H9 (cell line): ENCODE results near the gene GSG1L. TPM values are rescaled to one million over a fixed set of nuclear protein-coding genes. Genes with fewer than 3 reads are reported as not detected.

Source experiments
- DNase-seq: peaks from one replicate; pipeline ENCODE4 v3.0.0-alpha.2; 2017
- H2AFZ ChIP-seq: one replicate; pipeline ENCODE4 v1.6.1; 2013; ENCODE audit warnings: mild to moderate bottlenecking, low read length, control low read depth, moderate library complexity
- H2AK5ac ChIP-seq: 2 replicates; pipeline ENCODE4 v1.6.1; 2013; ENCODE audit warnings: low read length, control low read depth, mixed read lengths; ENCODE audit not compliant: insufficient read length
- H2BK120ac ChIP-seq: one replicate; pipeline ENCODE4 v1.6.1; 2013; ENCODE audit warnings: low read depth, mild to moderate bottlenecking, low read length, control low read depth, inconsistent platforms; ENCODE audit not compliant: poor library complexity, severe bottlenecking
- H2BK12ac ChIP-seq: 2 replicates; pipeline ENCODE4 v1.6.1; 2013; ENCODE audit warnings: low read length, control low read depth, mixed read lengths, low read depth; ENCODE audit not compliant: insufficient read length
- H2BK15ac ChIP-seq: 2 replicates; pipeline ENCODE4 v1.6.1; 2013; ENCODE audit warnings: low read depth, low read length, control low read depth
- H2BK20ac ChIP-seq: one replicate; pipeline ENCODE4 v1.6.1; 2013; ENCODE audit warnings: low read depth, mild to moderate bottlenecking, low read length, control low read depth, inconsistent platforms; ENCODE audit not compliant: poor library complexity, severe bottlenecking
- H2BK5ac ChIP-seq: 2 replicates; pipeline ENCODE4 v1.6.1; 2013; ENCODE audit warnings: low read length, control low read depth, mixed read lengths; ENCODE audit not compliant: insufficient read length
- H3K14ac ChIP-seq: 2 replicates; pipeline ENCODE4 v1.6.1; 2013; ENCODE audit warnings: low read length, control low read depth; ENCODE audit not compliant: insufficient read depth
- H3K18ac ChIP-seq: 2 replicates; pipeline ENCODE4 v1.6.1; 2013; ENCODE audit warnings: low read depth, mild to moderate bottlenecking, mixed read lengths, low read length, control low read depth; ENCODE audit not compliant: insufficient read length
- H3K23ac ChIP-seq: 2 replicates; pipeline ENCODE4 v1.6.1; 2013; ENCODE audit warnings: low read length, control low read depth, mixed read lengths, low read depth; ENCODE audit not compliant: insufficient read length
- H3K23me2 ChIP-seq: 2 replicates; pipeline ENCODE4 v1.6.1; 2013; ENCODE audit warnings: low read depth, mild to moderate bottlenecking, mixed read lengths, low read length, control low read depth; ENCODE audit not compliant: insufficient read length, poor library complexity, severe bottlenecking
- H3K27ac ChIP-seq: 2 replicates; pipeline ENCODE4 v1.5.1; 2013; ENCODE audit warnings: low read length, control low read depth, mixed read lengths, low read depth; ENCODE audit not compliant: insufficient read length
- H3K27me3 ChIP-seq: 2 replicates; pipeline ENCODE4 v1.6.1; 2013; ENCODE audit warnings: low read length, control low read depth, inconsistent platforms; ENCODE audit not compliant: insufficient read depth
- H3K4ac ChIP-seq: 2 replicates; pipeline ENCODE4 v1.6.1; 2013; ENCODE audit warnings: low read depth, mild to moderate bottlenecking, control low read depth, inconsistent platforms, low read length, moderate library complexity
- H3K4me1 ChIP-seq: 2 replicates; pipeline ENCODE4 v1.6.1; 2013; ENCODE audit warnings: low read length, control low read depth, inconsistent platforms; ENCODE audit not compliant: insufficient read depth
- H3K4me2 ChIP-seq: 2 replicates; pipeline ENCODE4 v1.6.1; 2013; ENCODE audit warnings: low read length, control low read depth, mixed read lengths; ENCODE audit not compliant: insufficient read length, insufficient read depth
- H3K56ac ChIP-seq: 2 replicates; pipeline ENCODE4 v1.6.1; 2013; ENCODE audit warnings: low read depth, mild to moderate bottlenecking, mixed read lengths, low read length, control low read depth; ENCODE audit not compliant: insufficient read length
- H3K79me1 ChIP-seq: 2 replicates; pipeline ENCODE4 v1.6.1; 2013; ENCODE audit warnings: low read depth, mild to moderate bottlenecking, moderate library complexity, low read length, control low read depth, inconsistent platforms; ENCODE audit not compliant: insufficient read depth, poor library complexity, severe bottlenecking
- H3K79me2 ChIP-seq: 2 replicates; pipeline ENCODE4 v1.6.1; 2013; ENCODE audit warnings: low read length, control low read depth, inconsistent platforms; ENCODE audit not compliant: insufficient read depth
- H3K9ac ChIP-seq: 2 replicates; pipeline ENCODE4 v1.6.1; 2013; ENCODE audit warnings: low read length, control low read depth, mixed read lengths; ENCODE audit not compliant: insufficient read length; ENCODE audit errors: extremely low read depth
- H3K9me3 ChIP-seq: one replicate; pipeline ENCODE4 v1.6.1; 2013; ENCODE audit warnings: low read depth, low read length, inconsistent platforms; ENCODE audit not compliant: control insufficient read depth
- H3T11ph ChIP-seq: one replicate; pipeline ENCODE4 v1.6.1; 2013; ENCODE audit warnings: mild to moderate bottlenecking, low read length, control low read depth, inconsistent platforms
- H4K20me1 ChIP-seq: one replicate; pipeline ENCODE4 v1.6.1; 2013; ENCODE audit not compliant: control insufficient read depth, insufficient read length, insufficient read depth
- H4K5ac ChIP-seq: 2 replicates; pipeline ENCODE4 v1.6.1; 2013; ENCODE audit warnings: low read depth, mild to moderate bottlenecking, mixed read lengths, low read length, control low read depth; ENCODE audit not compliant: insufficient read length
- H4K8ac ChIP-seq: replicated peaks from 2 replicates; pipeline ENCODE4 v1.6.1; 2013; ENCODE audit warnings: low read length, control low read depth, mixed read lengths, low read depth; ENCODE audit not compliant: insufficient read length
- H4K91ac ChIP-seq: 2 replicates; pipeline ENCODE4 v1.6.1; 2013; ENCODE audit warnings: low read depth, mild to moderate bottlenecking, moderate library complexity, mixed read lengths, low read length, control low read depth; ENCODE audit not compliant: insufficient read length
- H3K27ac Mint-ChIP-seq, 3 experiments: 2 replicates in 2 of 3; 3 replicates in 1 of 3; pipeline ENCODE4 v1.8.0; 2020 to 2021; ENCODE audit warnings: mixed read lengths in 3 of 3, mild to moderate bottlenecking in 1 of 3, moderate library complexity in 1 of 3
- H3K27me3 Mint-ChIP-seq: 2 replicates; pipeline ENCODE4 v1.8.0; 2021; ENCODE audit warnings: low read depth, mild to moderate bottlenecking, moderate library complexity, mixed read lengths
- H3K36me3 Mint-ChIP-seq, 3 experiments: 2 replicates in 2 of 3; 3 replicates in 1 of 3; pipeline ENCODE4 v1.8.0; 2020 to 2021; ENCODE audit warnings: low read depth in 3 of 3, mixed read lengths in 3 of 3; ENCODE audit not compliant: insufficient read depth in 1 of 3
- H3K4me1 Mint-ChIP-seq, 2 experiments: 2 replicates each; pipeline ENCODE4 v1.8.0; 2020; ENCODE audit warnings: mixed read lengths in 2 of 2
- H3K4me3 Mint-ChIP-seq, 2 experiments: 2 replicates in 1 of 2; 3 replicates in 1 of 2; pipeline ENCODE4 v1.8.0; 2020 to 2021; ENCODE audit warnings: mild to moderate bottlenecking in 2 of 2, mixed read lengths in 2 of 2, moderate library complexity in 1 of 2
- H3K9me3 Mint-ChIP-seq, 2 experiments: 2 replicates in 1 of 2; 3 replicates in 1 of 2; pipeline ENCODE4 v1.8.0; 2020; ENCODE audit warnings: mild to moderate bottlenecking in 2 of 2, mixed read lengths in 2 of 2, moderate library complexity in 1 of 2
- CTCF ChIP-seq: fragments of 200-600 bp; sonication (generic); conservative IDR thresholded peaks from 3 replicates; pipeline ENCODE4 v1.8.0; 2021; ENCODE audit warnings: antibody characterized with exemption, mild to moderate bottlenecking
- WGBS: extraction: QIAGEN DNeasy Blood & Tissue Kit; methylation state at CpG from one replicate; pipeline ENCODE4 v1.1.7; 2013; ENCODE audit warnings: missing lambda C conversion rate, low lambda C conversion rate, mixed read lengths; ENCODE audit not compliant: insufficient read length; ENCODE audit errors: extremely low coverage; 5-methylcytosine and 5-hydroxymethylcytosine counted together
- total RNA-seq: library from RNA; stranded (reverse); gene quantifications from 2 replicates; pipeline ENCODE4 v1.2.1, GENCODE V29; 2021

The GSG1L gene
- total RNA-seq, 1 experiment from 2014 or later = 0.35 TPM

- no peak overlapping the region for H3K4ac ChIP-seq
- no peak overlapping the region for H2BK120ac ChIP-seq
- peak overlapping the region; percentile 36; the same call in 1 of the 2 replicates for H3K14ac ChIP-seq
- H3K79me2 ChIP-seq = no peaks in the 10 kb centered on the region
- Mint-ChIP-seq H3K27me3 (peaks cover 6% of the 10 kb centered on the region; the same call in 1 of the 2 replicates), H3K36me3 (no peaks in the 10 kb centered on the region), H3K4me3 (no peak overlapping the region), H3K27ac (no peak overlapping the region; a peak in 1 of 7 replicates), H3K4me1 (peaks cover 0 to 9% of the 10 kb centered on the region in 2 experiments; a peak in 2 of 4 replicates), H3K9me3 (no peaks in the 10 kb centered on the region)
- no peak overlapping the region for H2AFZ ChIP-seq
- DNase-seq = no peak
- H3K4me1 ChIP-seq = no peaks in the 10 kb centered on the region
- H3K23ac ChIP-seq = no peak overlapping the region
- no peak overlapping the region for H4K8ac ChIP-seq
- H2AK5ac ChIP-seq = no peak overlapping the region
- no peak overlapping the region for H3K56ac ChIP-seq
- no CpG with 5 or more reads among the region's 20 CpGs for WGBS
- no peaks in the 10 kb centered on the region for H3K27me3 ChIP-seq
- no peak overlapping the region for H3K27ac ChIP-seq
- H2BK5ac ChIP-seq = no peak overlapping the region
- H3K9me3 ChIP-seq = no peaks in the 10 kb centered on the region
- H2BK12ac ChIP-seq = no peak overlapping the region
- H3K4me2 ChIP-seq = no peak overlapping the region
- H3T11ph ChIP-seq = no peak overlapping the region
- no peaks in the 10 kb centered on the region for H3K23me2 ChIP-seq
- TF ChIP-seq CTCF = no peak
- H3K18ac ChIP-seq = no peak overlapping the region
- H3K79me1 ChIP-seq = no peaks in the 10 kb centered on the region
- no peak overlapping the region for H3K9ac ChIP-seq
- H4K20me1 ChIP-seq = no peaks in the 10 kb centered on the region
- H4K91ac ChIP-seq = no peak overlapping the region
- no peak overlapping the region for H4K5ac ChIP-seq
- no peak overlapping the region for H2BK15ac ChIP-seq
- no peak overlapping the region for H2BK20ac ChIP-seq
These were observed 243.5 kb downstream of the GSG1L start for GRCh38 chr16:27819881-27820610.
